ENCODE measurements around the gene SLC25A21.

GRCh38 chr14:36657399-36658122, 514.8 kb downstream of the SLC25A21 start:
- TF ChIP-seq CTCF (IDR thresholded peaks at IDR 0.05) (no peak), POLR2A (IDR thresholded peaks at IDR 0.05; ENCODE audit: low read depth) (no peak), EP300 (IDR thresholded peaks at IDR 0.05) (no peak)
